HepG2 (cell line): ENCODE measurements around the gene AKR1C3. TPM values are rescaled to one million over a fixed set of nuclear protein-coding genes. Genes with fewer than 3 reads are reported as not detected.

Experiments used
- CREM ChIP-seq, 2 experiments: sonication (generic) in 1 of 2; formaldehyde crosslinking in 1 of 2; IDR thresholded peaks; 2 replicates each; pipeline versions ENCODE4 v1.4.0 to v1.6.1; 2016 to 2020; ENCODE audit warnings: antibody characterized with exemption in 1 of 2, mild to moderate bottlenecking in 1 of 2, missing genetic modification reagents in 1 of 2
- FOSL2 ChIP-seq: sonication (generic); formaldehyde crosslinking; IDR thresholded peaks from 2 replicates; pipeline ENCODE4 v1.4.0; 2020; ENCODE audit warnings: missing genetic modification reagents
- FOXA1 ChIP-seq, 2 experiments: fragments of 450-650 bp in 1 of 2; sonication (generic) in 1 of 2; formaldehyde crosslinking in 1 of 2; IDR thresholded peaks; 2 replicates each; pipeline versions ENCODE4 v1.4.0 to v1.6.1; 2016 to 2020; ENCODE audit warnings: missing genetic modification reagents in 1 of 2
- HCFC1 ChIP-seq: fragments of 150-350 bp; IDR thresholded peaks from 2 replicates; pipeline ENCODE4 v1.6.1; 2014; ENCODE audit warnings: low read depth, low read length
- HMGXB3 ChIP-seq: sonication (generic); formaldehyde crosslinking; IDR thresholded peaks from 2 replicates; pipeline ENCODE4 v1.4.0; 2020; ENCODE audit warnings: missing genetic modification reagents, borderline replicate concordance
- KAT8 ChIP-seq: IDR thresholded peaks from 2 replicates; pipeline ENCODE4 v1.6.1; 2016; ENCODE audit warnings: missing genetic modification reagents, missing compliant biosample characterization
- KLF16 ChIP-seq, 2 experiments: sonication (generic) in 1 of 2; formaldehyde crosslinking in 1 of 2; IDR thresholded peaks; 2 replicates each; pipeline versions ENCODE4 v1.6.1 to v1.8.0; 2016 to 2023; ENCODE audit warnings: missing genetic modification reagents in 2 of 2, missing compliant biosample characterization in 1 of 2
- KMT2A ChIP-seq: sonication (generic); formaldehyde crosslinking; IDR thresholded peaks from 2 replicates; pipeline ENCODE4 v1.4.0; 2020; ENCODE audit warnings: missing genetic modification reagents
- THRA ChIP-seq: sonication (generic); formaldehyde crosslinking; IDR thresholded peaks from 2 replicates; pipeline ENCODE4 v1.4.0; 2020; ENCODE audit warnings: missing genetic modification reagents, borderline replicate concordance
- TIGD3 ChIP-seq: sonication (generic); formaldehyde crosslinking; IDR thresholded peaks from 2 replicates; pipeline ENCODE4 v1.5.1; 2020; ENCODE audit warnings: mild to moderate bottlenecking, missing genetic modification reagents, borderline replicate concordance
- polyA plus RNA-seq, 8 experiments: library from polyadenylated mRNA; depleted of rRNA in 3 of 8; stranded (reverse) in 7 of 8; unstranded in 1 of 8; fragments of >200 nt; fragmentation: Illumina TruSeq in 4 of 8; extraction: Trizol in 4 of 8; gene quantifications; 2 replicates each; pipeline versions ENCODE4 v1.2.1 to v1.2.3, GENCODE V29; 2011 to 2016; ENCODE audit warnings: low read depth in 4 of 8, missing spikeins in 1 of 8, mixed read lengths in 1 of 8; ENCODE audit not compliant: insufficient read depth in 1 of 8
- total RNA-seq, 5 experiments: library from RNA; depleted of rRNA; stranded (reverse); fragments of >200 nt; fragmentation: Illumina TruSeq; extraction: Trizol; gene quantifications; 2 replicates each; pipeline ENCODE4 v1.2.3, GENCODE V29; 2016; ENCODE audit warnings: low read depth in 1 of 5

The AKR1C3 gene
- total and polyA plus RNA-seq, 2 of the 13 experiments (the other 11 are each of a cell fraction or from before 2014, with no cell fraction given), result 368 to 532 TPM

- TF ChIP-seq HMGXB3 (CRISPR knock-in tag), result 0 out of 2 replicates have a peak, but pooled peaks have one; percentile 58
- TF ChIP-seq CREM (IDR thresholded peaks at IDR 0.05), result peak; percentile 32; the same call in 1 of the 2 replicates
- TF ChIP-seq CREM (CRISPR knock-in tag; IDR thresholded peaks at IDR 0.05), result no peak
- no peak for TF ChIP-seq TIGD3 (CRISPR knock-in tag)
- TF ChIP-seq KAT8, result no peak
- TF ChIP-seq KLF16 (CRISPR knock-in tag; IDR thresholded peaks at IDR 0.05), result 0 out of 4 replicates have a peak, but pooled peaks of 1 of the 2 experiments have one; percentile 23
- no peak for TF ChIP-seq KMT2A (CRISPR knock-in tag)
- TF ChIP-seq FOXA1 (IDR thresholded peaks at IDR 0.05), result no peak
- TF ChIP-seq FOXA1 (CRISPR knock-in tag; IDR thresholded peaks at IDR 0.05), result peak; percentile 80
- TF ChIP-seq THRA (CRISPR knock-in tag), result peak; percentile 38; the same call in 1 of the 2 replicates
- peak; percentile 82 for TF ChIP-seq FOSL2 (CRISPR knock-in tag)
- no peak for TF ChIP-seq HCFC1
Measured at GRCh38 chr10:5079836-5080235, 14.4 kb upstream of the AKR1C3 start (continued).
